Suppressor macrophage treated with lipopolysaccharide for 4 hours (primary cell): ENCODE measurements around the gene BLCAP.
"Not testable (repeated sequence)": the region's sequence is repeated elsewhere in the genome, so short reads cannot be mapped to it uniquely, and the experiment has no call there.

Source experiments
- DNase-seq: peaks from one replicate; pipeline ENCODE4 v3.0.0-alpha.2; 2020

BLCAP gene

GRCh38 chr20:37513779-37514359 lies 13.8 kb downstream of the BLCAP start:
- DNase-seq: no peak

GRCh38 chr20:37511610-37512275 lies 15.9 kb downstream of the BLCAP start:
- no peak for DNase-seq

- DNase-seq: no peak
Measured at GRCh38 chr20:37510226-37510625, 17.4 kb downstream of the BLCAP start.

GRCh38 chr20:37506152-37506725 lies 21.4 kb downstream of the BLCAP start:
- DNase-seq: no peak

- no peak for DNase-seq
Measured at GRCh38 chr20:37505263-37506151, 22.2 kb downstream of the BLCAP start.

- no peak for DNase-seq
Measured at GRCh38 chr20:37504404-37505096, 23.1 kb downstream of the BLCAP start.

GRCh38 chr20:37503256-37503927 lies 24.3 kb downstream of the BLCAP start:
- DNase-seq: no peak

GRCh38 chr20:37502654-37503053 lies 25.0 kb downstream of the BLCAP start:
- no peak for DNase-seq

- no peak for DNase-seq
Measured at GRCh38 chr20:37501940-37502339, 25.7 kb downstream of the BLCAP start.

GRCh38 chr20:37500311-37500710 lies 27.4 kb downstream of the BLCAP start:
- DNase-seq: no peak

GRCh38 chr20:37498066-37498665 lies 29.5 kb downstream of the BLCAP start:
- no peak for DNase-seq

- no peak for DNase-seq
Measured at GRCh38 chr20:37494796-37495195, 32.9 kb downstream of the BLCAP start.

GRCh38 chr20:37494301-37494700 lies 33.4 kb downstream of the BLCAP start:
- DNase-seq: no peak

GRCh38 chr20:37492945-37493344 lies 34.7 kb downstream of the BLCAP start:
- no peak for DNase-seq

- no peak for DNase-seq
Measured at GRCh38 chr20:37492096-37492625, 35.5 kb downstream of the BLCAP start.

GRCh38 chr20:37490663-37491350 lies 36.9 kb downstream of the BLCAP start:
- DNase-seq: no peak

- DNase-seq: not testable (repeated sequence)
Measured at GRCh38 chr20:37486209-37486608, 41.5 kb downstream of the BLCAP start.

GRCh38 chr20:37484331-37484730 lies 43.3 kb downstream of the BLCAP start:
- peak; percentile 62 for DNase-seq

GRCh38 chr20:37481610-37482009 lies 46.1 kb downstream of the BLCAP start:
- DNase-seq: no peak

- no peak for DNase-seq
Measured at GRCh38 chr20:37480919-37481318, 46.8 kb downstream of the BLCAP start.
